Epithelial cell of proximal tubule (primary cell): Measurements from ENCODE around the gene INPP5J. TPM values are rescaled to one million over a fixed set of nuclear protein-coding genes. Genes with fewer than 3 reads are reported as not detected.

Experiments
- DNase-seq: peaks from one replicate; pipeline ENCODE4 v3.0.0-alpha.2; 2011; ENCODE audit warnings: low read depth
- H3K4me3 ChIP-seq: 2 replicates; pipeline ENCODE4 v1.5.1; 2011; ENCODE audit warnings: low read depth, mild to moderate bottlenecking, low read length
- CTCF ChIP-seq: conservative IDR thresholded peaks from 2 replicates; pipeline ENCODE4 v1.5.1; 2012; ENCODE audit warnings: low read depth, mild to moderate bottlenecking, low read length
- total RNA-seq: library from RNA; depleted of rRNA; stranded (reverse); fragments of >200 nt; gene quantifications from 2 replicates; pipeline ENCODE4 v1.2.3, GENCODE V29; 2015

The INPP5J gene
- total RNA-seq, 1 donor from 2014 or later: 1.2 TPM

- DNase-seq: no peak
- no peak overlapping the region for H3K4me3 ChIP-seq
- TF ChIP-seq CTCF: no peak
These were observed 16.3 kb downstream of the INPP5J start for GRCh38 chr22:31139066-31139465.

GRCh38 chr22:31139866-31140716, 17.3 kb downstream of the INPP5J start, which contains the start of gene PLA2G3:
TSS of gene PLA2G3 (minus strand) at chr22:31140508. CDS start at chr22:31140354, 154 bp downstream.
- DNase-seq: no peak
- H3K4me3 ChIP-seq: no peak within 1 kb of the TSS
- TF ChIP-seq CTCF: no peak

- DNase-seq: no peak
- no peak overlapping the region for H3K4me3 ChIP-seq
- TF ChIP-seq CTCF: no peak
These were observed 18.0 kb downstream of the INPP5J start for GRCh38 chr22:31140746-31141145.

- TF ChIP-seq CTCF: no peak
- no peak overlapping the region for H3K4me3 ChIP-seq
- no peak for DNase-seq
These were observed 18.8 kb downstream of the INPP5J start for GRCh38 chr22:31141551-31141950.

- DNase-seq: no peak
- no peak for TF ChIP-seq CTCF
- H3K4me3 ChIP-seq: no peak overlapping the region
These were observed 19.5 kb downstream of the INPP5J start for GRCh38 chr22:31142285-31142684.

- no peak for DNase-seq
- no peak for TF ChIP-seq CTCF
- H3K4me3 ChIP-seq: no peak overlapping the region
These were observed 20.3 kb downstream of the INPP5J start for GRCh38 chr22:31143038-31143437.

GRCh38 chr22:31143537-31143936, 20.8 kb downstream of the INPP5J start:
- H3K4me3 ChIP-seq: no peak overlapping the region
- TF ChIP-seq CTCF: no peak
- no peak for DNase-seq
